ENCODE results near the gene VBP1. TPM values are rescaled to one million over a fixed set of nuclear protein-coding genes. Genes with fewer than 3 reads are reported as not detected.

VBP1 gene
- total RNA-seq, 1 donor, result 39.4 TPM

GRCh38 chrX:155270969-155271368 is 54.7 kb downstream of the VBP1 start:
- no peaks in the 10 kb centered on the region for H4K20me1 ChIP-seq (ENCODE audit: insufficient read depth, low read length)
- no peaks in the 10 kb centered on the region for H3K36me3 ChIP-seq (ENCODE audit: insufficient read depth, low read length)
- no peak overlapping the region for H3K27ac ChIP-seq (ENCODE audit: low read depth, low read length)
- H3K4me2 ChIP-seq (ENCODE audit: insufficient read depth, low read length), result no peak overlapping the region
- H3K4me1 ChIP-seq (ENCODE audit: insufficient read depth, low read length), result no peaks in the 10 kb centered on the region
- TF ChIP-seq, protein P1, sequence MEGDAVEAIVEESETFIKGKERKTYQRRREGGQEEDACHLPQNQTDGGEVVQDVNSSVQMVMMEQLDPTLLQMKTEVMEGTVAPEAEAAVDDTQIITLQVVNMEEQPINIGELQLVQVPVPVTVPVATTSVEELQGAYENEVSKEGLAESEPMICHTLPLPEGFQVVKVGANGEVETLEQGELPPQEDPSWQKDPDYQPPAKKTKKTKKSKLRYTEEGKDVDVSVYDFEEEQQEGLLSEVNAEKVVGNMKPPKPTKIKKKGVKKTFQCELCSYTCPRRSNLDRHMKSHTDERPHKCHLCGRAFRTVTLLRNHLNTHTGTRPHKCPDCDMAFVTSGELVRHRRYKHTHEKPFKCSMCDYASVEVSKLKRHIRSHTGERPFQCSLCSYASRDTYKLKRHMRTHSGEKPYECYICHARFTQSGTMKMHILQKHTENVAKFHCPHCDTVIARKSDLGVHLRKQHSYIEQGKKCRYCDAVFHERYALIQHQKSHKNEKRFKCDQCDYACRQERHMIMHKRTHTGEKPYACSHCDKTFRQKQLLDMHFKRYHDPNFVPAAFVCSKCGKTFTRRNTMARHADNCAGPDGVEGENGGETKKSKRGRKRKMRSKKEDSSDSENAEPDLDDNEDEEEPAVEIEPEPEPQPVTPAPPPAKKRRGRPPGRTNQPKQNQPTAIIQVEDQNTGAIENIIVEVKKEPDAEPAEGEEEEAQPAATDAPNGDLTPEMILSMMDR (IDR thresholded peaks at IDR 0.05; ENCODE audit: extremely low read depth, low read depth, low read length), result no peak
- no peaks in the 10 kb centered on the region for H3K79me2 ChIP-seq (ENCODE audit: insufficient read depth, low read length)
- no peak for DNase-seq (ENCODE audit: insufficient read length, low spot score, missing footprints)
- H2AFZ ChIP-seq (ENCODE audit: low read length), result no peak overlapping the region
- no peak overlapping the region for H3K4me3 ChIP-seq (ENCODE audit: insufficient read depth, low read length)
- H3K9me3 ChIP-seq (ENCODE audit: low read depth, low read length), result no peaks in the 10 kb centered on the region
- H3K27me3 ChIP-seq (ENCODE audit: insufficient read depth, low read length), result no peaks in the 10 kb centered on the region

- no peak overlapping the region for H3K27ac ChIP-seq (ENCODE audit: low read depth, low read length)
- no peak overlapping the region for H3K4me2 ChIP-seq (ENCODE audit: insufficient read depth, low read length)
- no peaks in the 10 kb centered on the region for H3K4me1 ChIP-seq (ENCODE audit: insufficient read depth, low read length)
- TF ChIP-seq, protein P1 (IDR thresholded peaks at IDR 0.05; ENCODE audit: extremely low read depth, low read depth, low read length), result no peak
- no peaks in the 10 kb centered on the region for H4K20me1 ChIP-seq (ENCODE audit: insufficient read depth, low read length)
- no peaks in the 10 kb centered on the region for H3K36me3 ChIP-seq (ENCODE audit: insufficient read depth, low read length)
- H3K9me3 ChIP-seq (ENCODE audit: low read depth, low read length), result no peaks in the 10 kb centered on the region
- no peak overlapping the region for H3K4me3 ChIP-seq (ENCODE audit: insufficient read depth, low read length)
- H2AFZ ChIP-seq (ENCODE audit: low read length), result no peak overlapping the region
- no peaks in the 10 kb centered on the region for H3K79me2 ChIP-seq (ENCODE audit: insufficient read depth, low read length)
- H3K27me3 ChIP-seq (ENCODE audit: insufficient read depth, low read length), result no peaks in the 10 kb centered on the region
- DNase-seq (ENCODE audit: insufficient read length, low spot score, missing footprints), result no peak
Measured at GRCh38 chrX:155279873-155280272, 63.6 kb downstream of the VBP1 start.

Other genes starting within 250 kb of the VBP1 start
- gene F8, start 193.7 kb upstream of the VBP1 start, total RNA-seq, result 10.9 and 12.1 TPM in 2 replicates
- 46.6 and 47.4 TPM in 2 replicates for gene FUNDC2, start 189.6 kb upstream of the VBP1 start, total RNA-seq
- 13.3 and 17.0 TPM in 2 replicates for gene CMC4, start 145.3 kb upstream of the VBP1 start, total RNA-seq
- gene MTCP1, start 145.3 kb upstream of the VBP1 start, total RNA-seq, result 3.3 and 6.2 TPM in 2 replicates
- 10.1 and 10.6 TPM in 2 replicates for gene BRCC3, start 145.0 kb upstream of the VBP1 start, total RNA-seq
- gene RAB39B, start 48.0 kb downstream of the VBP1 start, total RNA-seq, result 0.36 and 0.59 TPM in 2 replicates
- 1.1 and 1.2 TPM in 2 replicates for gene CLIC2, start 118.2 kb downstream of the VBP1 start, total RNA-seq
- not detected in 2 replicates for gene F8A2, start 165.6 kb downstream of the VBP1 start, total RNA-seq
- gene F8A3, start 242.2 kb downstream of the VBP1 start, total RNA-seq, result 0.36 and 0.88 TPM in 2 replicates